ENCODE measurements around the gene PSENEN. TPM values are rescaled to one million over a fixed set of nuclear protein-coding genes. Genes with fewer than 3 reads are reported as not detected.

PSENEN gene
- total RNA-seq, 2 donors from 2014 or later = 39.9 to 65.2 TPM

- no peak for DNase-seq (ENCODE audit: low spot score)
- intact Hi-C loops (cut with DNase I) = loop anchor here (5.0 to 10.0 kb wide), 2 partner anchors 178 to 295 kb away; partner anchors contain the start of genes LRFN3, THAP8 and WDR62
- Histone ChIP-seq H3K27me3 (replicated peaks; ENCODE audit: insufficient read depth) (no peaks in the 10 kb centered on the region), H3K4me1 (replicated peaks) (peaks cover 6% of the 10 kb centered on the region), H3K9me3 (no peaks in the 10 kb centered on the region), H3K36me3 (no peaks in the 10 kb centered on the region), H3K4me3 (no peak overlapping the region), H3K27ac (no peak overlapping the region)
- TF ChIP-seq POLR2A (IDR thresholded peaks at IDR 0.05) (no peak), CTCF (IDR thresholded peaks at IDR 0.05) (no peak), POLR2AphosphoS5 (IDR thresholded peaks at IDR 0.05) (no peak)
- 83% methylated on average over 2 of the region's 2 CpGs for WGBS
Measured at GRCh38 chr19:35759697-35760096, 14.2 kb downstream of the PSENEN start.

- Histone ChIP-seq H3K9me3 (no peaks in the 10 kb centered on the region), H3K27ac (no peak overlapping the region), H3K36me3 (no peaks in the 10 kb centered on the region), H3K4me3 (no peak overlapping the region), H3K27me3 (replicated peaks; ENCODE audit: insufficient read depth) (no peaks in the 10 kb centered on the region), H3K4me1 (replicated peaks) (peaks cover 6% of the 10 kb centered on the region)
- no peak for DNase-seq (ENCODE audit: low spot score)
- 94% methylated on average over 4 of the region's 4 CpGs for WGBS
- intact Hi-C loops (cut with DNase I) = no loop called here
- TF ChIP-seq POLR2AphosphoS5 (IDR thresholded peaks at IDR 0.05) = no peak
- TF ChIP-seq CTCF (IDR thresholded peaks at IDR 0.05) = no peak
- no peak for TF ChIP-seq POLR2A (IDR thresholded peaks at IDR 0.05)
Measured at GRCh38 chr19:35760711-35761349, 15.4 kb downstream of the PSENEN start.

GRCh38 chr19:35764432-35765315 lies 19.2 kb downstream of the PSENEN start:
- H3K36me3 ChIP-seq = no peaks in the 10 kb centered on the region
- H3K4me1 ChIP-seq (replicated peaks) = peaks cover 2% of the 10 kb centered on the region
- DNase-seq (ENCODE audit: low spot score) = no peak
- no peaks in the 10 kb centered on the region for H3K27me3 ChIP-seq (replicated peaks; ENCODE audit: insufficient read depth)
- no peak overlapping the region for H3K4me3 ChIP-seq
- 94% methylated on average over 17 of the region's 17 CpGs for WGBS
- TF ChIP-seq CTCF (IDR thresholded peaks at IDR 0.05) (no peak), POLR2AphosphoS5 (IDR thresholded peaks at IDR 0.05) (no peak), POLR2A (IDR thresholded peaks at IDR 0.05) (no peak)
- intact Hi-C loops (cut with DNase I) = no loop called here
- H3K9me3 ChIP-seq = no peaks in the 10 kb centered on the region
- no peak overlapping the region for H3K27ac ChIP-seq

- Histone ChIP-seq H3K4me1 (replicated peaks) (no peaks in the 10 kb centered on the region), H3K4me3 (no peak overlapping the region), H3K27ac (no peak overlapping the region), H3K27me3 (replicated peaks; ENCODE audit: insufficient read depth) (no peaks in the 10 kb centered on the region), H3K9me3 (no peaks in the 10 kb centered on the region), H3K36me3 (no peaks in the 10 kb centered on the region)
- WGBS = 82% methylated on average over 11 of the region's 11 CpGs
- DNase-seq (ENCODE audit: low spot score) = no peak
- intact Hi-C loops (cut with DNase I) = no loop called here
- TF ChIP-seq POLR2AphosphoS5 (IDR thresholded peaks at IDR 0.05) (no peak), CTCF (IDR thresholded peaks at IDR 0.05) (no peak), POLR2A (IDR thresholded peaks at IDR 0.05) (no peak)
Measured at GRCh38 chr19:35766571-35767104, 21.2 kb downstream of the PSENEN start.
